ENCODE data around the gene KRTAP10-5. TPM values are rescaled to one million over a fixed set of nuclear protein-coding genes. Genes with fewer than 3 reads are reported as not detected.
A peak's percentile ranks its signal among the peaks of the same experiment; 100 is the strongest.
"Not testable (repeated sequence)": the region's sequence is repeated elsewhere in the genome, so short reads cannot be mapped to it uniquely, and the experiment has no call there.

KRTAP10-5 gene
- total RNA-seq, 2 experiments from 2014 or later, result not detected

- H3K36me3 Mint-ChIP-seq (ENCODE audit: low read depth), result no peaks in the 10 kb centered on the region
- H3K27ac Mint-ChIP-seq, result peak overlapping the region; percentile 4
- CTCF ChIA-PET, result interaction anchor here (0.7 kb wide), 1 partner anchor 615 kb away, joined by 3 read pairs; no protein-coding TSS in a partner anchor
- peaks cover 5% of the 10 kb centered on the region for H3K9me3 Mint-ChIP-seq
- no peak overlapping the region for H3K4me3 Mint-ChIP-seq
- H3K4me1 Mint-ChIP-seq (ENCODE audit: low read depth), result no peaks in the 10 kb centered on the region
- intact Hi-C loops (cut with micrococcal nuclease), result no loop called here
- no peaks in the 10 kb centered on the region for H3K27me3 Mint-ChIP-seq (ENCODE audit: low read depth)
- no peak for DNase-seq
Observed at GRCh38 chr21:44594406-44594916, 14.1 kb upstream of the KRTAP10-5 start.

- Mint-ChIP-seq H3K4me3 (no peak overlapping the region), H3K4me1 (ENCODE audit: low read depth) (no peaks in the 10 kb centered on the region), H3K27me3 (ENCODE audit: low read depth) (no peaks in the 10 kb centered on the region), H3K9me3 (peaks cover 4% of the 10 kb centered on the region), H3K36me3 (ENCODE audit: low read depth) (no peaks in the 10 kb centered on the region), H3K27ac (peak overlapping the region; percentile 4)
- intact Hi-C loops (cut with micrococcal nuclease), result no loop called here
- CTCF ChIA-PET, result no interaction called here
- no peak for DNase-seq
Observed at GRCh38 chr21:44593598-44594405, 13.4 kb upstream of the KRTAP10-5 start.

GRCh38 chr21:44592446-44593311, 12.3 kb upstream of the KRTAP10-5 start, which contains the start of gene KRTAP10-6:
Gene KRTAP10-6, minus strand, starts transcription at chr21:44592505. Its CDS starts 21 bp downstream, at chr21:44592484.
- DNase-seq, result no peak
- intact Hi-C loops (cut with micrococcal nuclease), result loop anchor here (1.0 kb wide), 1 partner anchor 19 kb away; the partner anchor contains the start of gene KRTAP10-4
- Mint-ChIP-seq H3K4me1 (ENCODE audit: low read depth) (no peaks in the 10 kb centered on the region), H3K4me3 (no peak within 1 kb of the TSS), H3K27me3 (ENCODE audit: low read depth) (no peaks in the 10 kb centered on the region), H3K27ac (no peak within 1 kb of the TSS), H3K9me3 (no peaks in the 10 kb centered on the region), H3K36me3 (ENCODE audit: low read depth) (no peaks in the 10 kb centered on the region)
- CTCF ChIA-PET, result no interaction called here

- H3K36me3 Mint-ChIP-seq (ENCODE audit: low read depth); DNase-seq; H3K4me1 Mint-ChIP-seq (ENCODE audit: low read depth); CTCF ChIA-PET; H3K27me3 Mint-ChIP-seq (ENCODE audit: low read depth); H3K27ac Mint-ChIP-seq; H3K9me3 Mint-ChIP-seq; H3K4me3 Mint-ChIP-seq: not testable (repeated sequence)
- intact Hi-C loops (cut with micrococcal nuclease), result loop anchor here (1.0 kb wide), 1 partner anchor 18 kb away; the partner anchor contains the start of gene KRTAP10-4
Observed at GRCh38 chr21:44591801-44592130, 11.4 kb upstream of the KRTAP10-5 start.

- DNase-seq; H3K27ac Mint-ChIP-seq; intact Hi-C loops (cut with micrococcal nuclease); H3K9me3 Mint-ChIP-seq; CTCF ChIA-PET; H3K4me3 Mint-ChIP-seq; H3K4me1 Mint-ChIP-seq (ENCODE audit: low read depth); H3K27me3 Mint-ChIP-seq (ENCODE audit: low read depth); H3K36me3 Mint-ChIP-seq (ENCODE audit: low read depth): not testable (repeated sequence)
Observed at GRCh38 chr21:44590897-44591800, 10.7 kb upstream of the KRTAP10-5 start.

- no peak overlapping the region for H3K27ac Mint-ChIP-seq
- H3K4me1 Mint-ChIP-seq (ENCODE audit: low read depth), result no peaks in the 10 kb centered on the region
- intact Hi-C loops (cut with micrococcal nuclease), result no loop called here
- no peaks in the 10 kb centered on the region for H3K27me3 Mint-ChIP-seq (ENCODE audit: low read depth)
- CTCF ChIA-PET, result no interaction called here
- H3K4me3 Mint-ChIP-seq, result no peak overlapping the region
- DNase-seq, result no peak
- H3K36me3 Mint-ChIP-seq (ENCODE audit: low read depth), result no peaks in the 10 kb centered on the region
- H3K9me3 Mint-ChIP-seq, result no peaks in the 10 kb centered on the region
Observed at GRCh38 chr21:44590311-44590721, 9.9 kb upstream of the KRTAP10-5 start.

- Mint-ChIP-seq H3K4me3 (no peak overlapping the region), H3K9me3 (no peaks in the 10 kb centered on the region), H3K27me3 (ENCODE audit: low read depth) (no peaks in the 10 kb centered on the region), H3K27ac (no peak overlapping the region), H3K4me1 (ENCODE audit: low read depth) (no peaks in the 10 kb centered on the region), H3K36me3 (ENCODE audit: low read depth) (no peaks in the 10 kb centered on the region)
- CTCF ChIA-PET, result no interaction called here
- DNase-seq, result no peak
- intact Hi-C loops (cut with micrococcal nuclease), result no loop called here
Observed at GRCh38 chr21:44589586-44590305, 9.3 kb upstream of the KRTAP10-5 start.

- no peak for DNase-seq
- Mint-ChIP-seq H3K4me3 (no peak overlapping the region), H3K4me1 (ENCODE audit: low read depth) (no peaks in the 10 kb centered on the region), H3K36me3 (ENCODE audit: low read depth) (no peaks in the 10 kb centered on the region), H3K27ac (no peak overlapping the region), H3K27me3 (ENCODE audit: low read depth) (no peaks in the 10 kb centered on the region), H3K9me3 (no peaks in the 10 kb centered on the region)
- intact Hi-C loops (cut with micrococcal nuclease), result no loop called here
- CTCF ChIA-PET, result no interaction called here
Observed at GRCh38 chr21:44589094-44589493, 8.7 kb upstream of the KRTAP10-5 start.

GRCh38 chr21:44585892-44586291, 5.5 kb upstream of the KRTAP10-5 start:
- Mint-ChIP-seq H3K27ac (no peak overlapping the region), H3K9me3 (peaks cover 10% of the 10 kb centered on the region), H3K27me3 (ENCODE audit: low read depth) (no peaks in the 10 kb centered on the region), H3K36me3 (ENCODE audit: low read depth) (no peaks in the 10 kb centered on the region), H3K4me3 (no peak overlapping the region), H3K4me1 (ENCODE audit: low read depth) (peaks cover 10% of the 10 kb centered on the region)
- CTCF ChIA-PET, result interaction anchor here (0.6 kb wide), 1 partner anchor 33 kb away, joined by 3 read pairs; no protein-coding TSS in a partner anchor
- DNase-seq, result no peak
- intact Hi-C loops (cut with micrococcal nuclease), result no loop called here

- no peak overlapping the region for H3K4me3 Mint-ChIP-seq
- peaks cover 10% of the 10 kb centered on the region for H3K4me1 Mint-ChIP-seq (ENCODE audit: low read depth)
- no peaks in the 10 kb centered on the region for H3K27me3 Mint-ChIP-seq (ENCODE audit: low read depth)
- H3K9me3 Mint-ChIP-seq, result peaks cover 16% of the 10 kb centered on the region
- CTCF ChIA-PET, result interaction anchor here (1.1 to 1.5 kb wide), 3 partner anchors 36 to 223 kb away, joined by 3 to 4 read pairs (median 3); no protein-coding TSS in a partner anchor
- peaks cover 1% of the 10 kb centered on the region for H3K36me3 Mint-ChIP-seq (ENCODE audit: low read depth)
- no peak overlapping the region for H3K27ac Mint-ChIP-seq
- intact Hi-C loops (cut with micrococcal nuclease), result no loop called here
- peak; percentile 70 for DNase-seq
Observed at GRCh38 chr21:44583800-44584147, 3.4 kb upstream of the KRTAP10-5 start.

- Mint-ChIP-seq H3K27ac (no peak overlapping the region), H3K9me3 (peaks cover 16% of the 10 kb centered on the region), H3K36me3 (ENCODE audit: low read depth) (peaks cover 1% of the 10 kb centered on the region), H3K27me3 (ENCODE audit: low read depth) (no peaks in the 10 kb centered on the region), H3K4me3 (no peak overlapping the region), H3K4me1 (ENCODE audit: low read depth) (peaks cover 10% of the 10 kb centered on the region)
- no peak for DNase-seq
- CTCF ChIA-PET, result interaction anchor here (1.1 to 1.5 kb wide), 3 partner anchors 36 to 224 kb away, joined by 3 to 4 read pairs (median 3); no protein-coding TSS in a partner anchor
- intact Hi-C loops (cut with micrococcal nuclease), result no loop called here
Observed at GRCh38 chr21:44583089-44583799, 2.8 kb upstream of the KRTAP10-5 start.
